HEK293 (cell line): ENCODE data around the gene IFIH1.

ENCODE experiments used
- CTCF ChIA-PET: fragments of 350-600 bp; formaldehyde crosslinking; extraction: SDS; loops from one replicate; lab custom pipeline; 2021; ENCODE audit warnings: antibody characterized with exemption; lab: Yijun Ruan, JAX
- POLR2A ChIA-PET: fragments of 300-600 bp; formaldehyde crosslinking; extraction: SDS; loops from one replicate; lab custom pipeline; 2020; ENCODE audit warnings: antibody characterized with exemption, inconsistent platforms; lab: Yijun Ruan, JAX
- H3K27ac ChIP-seq: fragments of 200-500 bp; sonication (Bioruptor generic); 2 replicates; pipeline ENCODE4 v1.5.1; 2014; ENCODE audit warnings: low read depth, low read length, control low read depth, inconsistent platforms; ENCODE audit errors: extremely low read depth
- H3K36me3 ChIP-seq, 2 experiments: fragments of 200-500 bp in 1 of 2; sonication (Bioruptor generic) in 1 of 2; 1 replicate in 1 of 2; 2 replicates in 1 of 2; pipeline ENCODE4 v1.5.1; 2014 to 2017; ENCODE audit warnings: inconsistent platforms in 2 of 2, low read length in 2 of 2; ENCODE audit not compliant: control insufficient read depth in 2 of 2, insufficient read depth in 1 of 2
- H3K4me1 ChIP-seq: fragments of 200-500 bp; sonication (Bioruptor generic); 2 replicates; pipeline ENCODE4 v1.5.1; 2014; ENCODE audit warnings: mild to moderate bottlenecking, low read length, inconsistent platforms; ENCODE audit not compliant: control insufficient read depth, insufficient read depth
- H3K4me3 ChIP-seq: 2 replicates; pipeline ENCODE4 v1.5.1; 2011; ENCODE audit warnings: low read depth, mild to moderate bottlenecking, control low read depth, low read length, moderate library complexity
- H3K9me3 ChIP-seq: fragments of 200-500 bp; sonication (Bioruptor generic); 2 replicates; pipeline ENCODE4 v1.5.1; 2014; ENCODE audit warnings: low read depth, low read length, inconsistent platforms; ENCODE audit not compliant: control insufficient read depth, insufficient read depth
- PATZ1 ChIP-seq: fragments of 450-650 bp; formaldehyde crosslinking; IDR thresholded peaks from 2 replicates; pipeline ENCODE4 v1.5.1; 2016; ENCODE audit warnings: missing biosample characterization, missing genetic modification characterization
- PRDM10 ChIP-seq: fragments of 450-650 bp; formaldehyde crosslinking; IDR thresholded peaks from 2 replicates; pipeline ENCODE4 v1.5.1; 2016; ENCODE audit warnings: missing biosample characterization, missing genetic modification characterization
- PRDM4 ChIP-seq: fragments of 450-650 bp; formaldehyde crosslinking; IDR thresholded peaks from 2 replicates; pipeline ENCODE4 v1.5.1; 2017; ENCODE audit warnings: missing biosample characterization, missing genetic modification characterization
- SP7 ChIP-seq: fragments of 450-650 bp; formaldehyde crosslinking; IDR thresholded peaks from 2 replicates; pipeline ENCODE4 v1.5.1; 2016; ENCODE audit warnings: missing biosample characterization, missing genetic modification characterization
- ZBTB6 ChIP-seq: fragments of 450-650 bp; formaldehyde crosslinking; IDR thresholded peaks from 2 replicates; pipeline ENCODE4 v1.5.1; 2017; ENCODE audit warnings: missing biosample characterization, missing genetic modification characterization
- ZFP3 ChIP-seq: fragments of 450-650 bp; formaldehyde crosslinking; IDR thresholded peaks from 2 replicates; pipeline ENCODE4 v1.5.1; 2016; ENCODE audit warnings: low read depth, missing biosample characterization, missing genetic modification characterization
- ZNF248 ChIP-seq: fragments of 450-650 bp; formaldehyde crosslinking; IDR thresholded peaks from 2 replicates; pipeline ENCODE4 v1.5.1; 2017; ENCODE audit warnings: missing biosample characterization, missing genetic modification characterization
- ZNF274 ChIP-seq, 2 experiments: fragments of 200-500 bp in 1 of 2; fragments of 450-650 bp in 1 of 2; sonication (Bioruptor generic) in 1 of 2; formaldehyde crosslinking in 1 of 2; IDR thresholded peaks; 2 replicates each; pipeline versions ENCODE4 v1.5.1 to v1.6.1; 2014 to 2016; ENCODE audit warnings: borderline replicate concordance in 1 of 2, inconsistent platforms in 1 of 2, low read length in 1 of 2, missing biosample characterization in 1 of 2, missing genetic modification characterization in 1 of 2
- ZNF280C ChIP-seq: fragments of 450-650 bp; formaldehyde crosslinking; IDR thresholded peaks from 2 replicates; pipeline ENCODE4 v1.5.1; 2016; ENCODE audit warnings: missing biosample characterization, missing genetic modification characterization
- ZNF398 ChIP-seq: fragments of 450-650 bp; formaldehyde crosslinking; IDR thresholded peaks from 2 replicates; pipeline ENCODE4 v1.5.1; 2017; ENCODE audit warnings: missing biosample characterization, missing genetic modification characterization
- ZNF544 ChIP-seq: fragments of 450-650 bp; formaldehyde crosslinking; IDR thresholded peaks from 2 replicates; pipeline ENCODE4 v1.5.0; 2017; ENCODE audit warnings: missing biosample characterization, missing genetic modification characterization
- ZNF561 ChIP-seq: fragments of 450-650 bp; IDR thresholded peaks from 2 replicates; pipeline ENCODE4 v1.5.1; 2018; ENCODE audit warnings: missing biosample characterization, missing genetic modification characterization, borderline replicate concordance
- ZNF629 ChIP-seq: fragments of 450-650 bp; formaldehyde crosslinking; IDR thresholded peaks from 2 replicates; pipeline ENCODE4 v1.5.1; 2017; ENCODE audit warnings: missing biosample characterization, missing genetic modification characterization
- ZNF792 ChIP-seq: fragments of 450-650 bp; formaldehyde crosslinking; IDR thresholded peaks from 2 replicates; pipeline ENCODE4 v1.5.1; 2016; ENCODE audit warnings: missing biosample characterization, missing genetic modification characterization

Gene IFIH1

GRCh38 chr2:162340822-162341221, 22.3 kb upstream of the IFIH1 start (continued):
- TF ChIP-seq ZBTB6 (tag by site-specific recombination), result no peak
- TF ChIP-seq ZNF561 (tag by site-specific recombination), result no peak

- H3K27ac ChIP-seq, result no peak overlapping the region
- TF ChIP-seq ZNF544 (no peak), ZNF248 (tag by site-specific recombination) (no peak), PRDM4 (no peak), PRDM10 (tag by site-specific recombination) (no peak), ZNF398 (tag by site-specific recombination) (no peak), ZNF274 (IDR thresholded peaks at IDR 0.05; ENCODE audit: low read length) (no peak), ZNF274 (tag by site-specific recombination; IDR thresholded peaks at IDR 0.05; ENCODE audit: borderline replicate concordance) (no peak), ZNF280C (no peak), PATZ1 (tag by site-specific recombination) (no peak), ZFP3 (tag by site-specific recombination) (no peak), ZNF629 (no peak), SP7 (tag by site-specific recombination) (no peak), ZNF792 (tag by site-specific recombination) (no peak)
- CTCF ChIA-PET, result interaction anchor here (0.6 to 1.4 kb wide), 2 partner anchors 11 to 215 kb away, joined by 3 to 6 read pairs; no protein-coding TSS in a partner anchor
- no peaks in the 10 kb centered on the region for H3K36me3 ChIP-seq
- no peaks in the 10 kb centered on the region for H3K9me3 ChIP-seq
- POLR2A ChIA-PET, result no interaction called here
- no peaks in the 10 kb centered on the region for H3K4me1 ChIP-seq
- H3K4me3 ChIP-seq, result no peak overlapping the region
Measured at GRCh38 chr2:162337868-162338267, 19.4 kb upstream of the IFIH1 start.
